Psoas muscle (tissue), 8 donors: Measurements from ENCODE around the gene TTYH3. TPM values are rescaled to one million over a fixed set of nuclear protein-coding genes. Genes with fewer than 3 reads are reported as not detected.

Experiments used
- ATAC-seq, 4 donors: fragments of 200-7000 bp; cut with Tn5 transposase; one replicate each; pipeline ENCODE4 v1.9.1; 2020; ENCODE audit warnings: moderate library complexity in 3 of 4, mild to moderate bottlenecking in 2 of 4
- DNase-seq, 2 donors: peaks; one replicate each; pipeline ENCODE4 v3.0.0-alpha.2; 2020
- H3K27ac ChIP-seq: fragments of 200-600 bp; one replicate; pipeline ENCODE4 v1.8.0; 2022
- H3K27me3 ChIP-seq, 3 donors: fragments of 200-600 bp in 1 of 3; one replicate each; pipeline versions ENCODE4 v1.6.1 to v1.8.0; 2013 to 2022; ENCODE audit warnings: low read length in 2 of 3, mild to moderate bottlenecking in 2 of 3, moderate library complexity in 1 of 3; ENCODE audit not compliant: insufficient read depth in 3 of 3
- H3K36me3 ChIP-seq, 2 donors: fragments of 200-600 bp in 1 of 2; one replicate each; pipeline versions ENCODE4 v1.6.1 to v1.8.0; 2013 to 2022; ENCODE audit warnings: low read depth in 1 of 2, mild to moderate bottlenecking in 1 of 2, moderate library complexity in 1 of 2; ENCODE audit not compliant: insufficient read depth in 1 of 2
- H3K4me1 ChIP-seq: fragments of 200-600 bp; one replicate; pipeline ENCODE4 v1.8.0; 2022
- H3K4me3 ChIP-seq: fragments of 200-600 bp; one replicate; pipeline ENCODE4 v1.8.0; 2022; ENCODE audit warnings: mild to moderate bottlenecking
- H3K9me3 ChIP-seq: fragments of 200-600 bp; one replicate; pipeline ENCODE4 v1.8.0; 2022
- CTCF ChIP-seq: fragments of 200-600 bp; IDR thresholded peaks from one replicate; pipeline ENCODE4 v1.8.0; 2022; ENCODE audit warnings: antibody characterized with exemption
- WGBS, 3 donors: extraction: QIAGEN DNeasy Blood & Tissue Kit; methylation state at CpG; one replicate each; pipeline versions ENCODE4 v1.1.6 to v1.1.7; 2013; 5-methylcytosine and 5-hydroxymethylcytosine counted together
- intact Hi-C, 2 donors: fragments of 100-400 bp; cut with DNase I; formaldehyde crosslinking; loops; one replicate each; pipeline versions ENCODE4 v1.11.0 to v1.14.2; 2022
- polyA plus RNA-seq, 3 donors: library from polyadenylated mRNA; stranded (reverse); fragments of 200-250 nt; gene quantifications; one replicate each; pipeline ENCODE4 v1.2.3, GENCODE V29; 2013
- total RNA-seq, 4 donors: library from RNA; stranded (reverse); fragmentation: NEBNext Ultra II Directional in 2 of 4; extraction: Animal tissue kit (Norgen Biotek cat#: 25700) in 2 of 4; gene quantifications; one replicate each; pipeline versions ENCODE4 v1.2.1 to v1.2.4, GENCODE V29; 2021 to 2023
- donor health status: healthy with polysubstance abuse.
- donor health status: DM: no; HTN: no; CAD: no; lungs with moderate emphysema.
- donor health status: Bipolar disorder and iron deficiency.
- donor health status: healthy.
- donor health status: DM: yes; HTN: yes; CAD: no.
- donor health status: DM: no; HTN: no; CAD: no.
- donor health status: DM: no; HTN: no; CAD: no.
- donor health status: DM: yes; HTN: yes; CAD: no.

TTYH3 gene
- total and polyA plus RNA-seq, 7 donors: 1.3 to 11.3 (median 6.5) TPM

GRCh38 chr7:2713978-2714377, 82.2 kb downstream of the TTYH3 start:
- peaks cover 25% of the 10 kb centered on the region for H3K4me1 ChIP-seq
- intact Hi-C loops: no loop called here
- ATAC-seq (no peak), DNase-seq (no peak)
- no peaks in the 10 kb centered on the region for H3K9me3 ChIP-seq
- WGBS, 3 donors: 76 to 81% (median 77%) methylated on average over 12 of the region's 12 CpGs
- no peak overlapping the region for H3K4me3 ChIP-seq
- H3K27ac ChIP-seq: no peak overlapping the region
- no peaks in the 10 kb centered on the region for H3K36me3 ChIP-seq
- no peak for TF ChIP-seq CTCF
- H3K27me3 ChIP-seq: no peaks in the 10 kb centered on the region

Other genes starting within 250 kb of the TTYH3 start
- gene CHST12, start 228.4 kb upstream of the TTYH3 start, total RNA-seq: 10 to 100 TPM in 1 of 4 donors, 1 to 10 TPM in 3; 6.6 to 12.0 (median 9.4) TPM
- gene CHST12, start 228.4 kb upstream of the TTYH3 start, polyA plus RNA-seq: 1 to 10 TPM; 7.7 to 8.2 (median 8.1) TPM
- gene GRIFIN, start 155.6 kb upstream of the TTYH3 start, total RNA-seq: not detected
- gene GRIFIN, start 155.6 kb upstream of the TTYH3 start, polyA plus RNA-seq: not detected
- gene LFNG, start 112.2 kb upstream of the TTYH3 start, total RNA-seq: 1 to 10 TPM; 2.4 to 3.0 (median 2.8) TPM
- 1 to 10 TPM; 1.3 to 2.1 (median 2.0) TPM for gene LFNG, start 112.2 kb upstream of the TTYH3 start, polyA plus RNA-seq
- gene BRAT1, start 76.5 kb upstream of the TTYH3 start, total RNA-seq: 10 to 100 TPM; 11.9 to 14.3 (median 12.5) TPM
- gene BRAT1, start 76.5 kb upstream of the TTYH3 start, polyA plus RNA-seq: 10 to 100 TPM; 13.2 to 14.8 (median 14.4) TPM
- 1 to 10 TPM; 5.6 to 8.5 (median 7.1) TPM for gene IQCE, start 73.0 kb upstream of the TTYH3 start, total RNA-seq
- gene IQCE, start 73.0 kb upstream of the TTYH3 start, polyA plus RNA-seq: 1 to 10 TPM; 2.4 to 9.6 (median 6.5) TPM
- not detected for gene AMZ1, start 56.2 kb downstream of the TTYH3 start, total RNA-seq
- gene AMZ1, start 56.2 kb downstream of the TTYH3 start, polyA plus RNA-seq: under 1 TPM in 1 of 3 donors, not detected in 2; 0.03 TPM
- 10 to 100 TPM; 14.6 to 20.2 (median 15.0) TPM for gene GNA12, start 212.3 kb downstream of the TTYH3 start, total RNA-seq
- 10 to 100 TPM in 2 of 3 donors, 1 to 10 TPM in 1; 7.1 to 19.3 (median 17.6) TPM for gene GNA12, start 212.3 kb downstream of the TTYH3 start, polyA plus RNA-seq